Measurements from ENCODE around the gene ZNF586.

DNA sequence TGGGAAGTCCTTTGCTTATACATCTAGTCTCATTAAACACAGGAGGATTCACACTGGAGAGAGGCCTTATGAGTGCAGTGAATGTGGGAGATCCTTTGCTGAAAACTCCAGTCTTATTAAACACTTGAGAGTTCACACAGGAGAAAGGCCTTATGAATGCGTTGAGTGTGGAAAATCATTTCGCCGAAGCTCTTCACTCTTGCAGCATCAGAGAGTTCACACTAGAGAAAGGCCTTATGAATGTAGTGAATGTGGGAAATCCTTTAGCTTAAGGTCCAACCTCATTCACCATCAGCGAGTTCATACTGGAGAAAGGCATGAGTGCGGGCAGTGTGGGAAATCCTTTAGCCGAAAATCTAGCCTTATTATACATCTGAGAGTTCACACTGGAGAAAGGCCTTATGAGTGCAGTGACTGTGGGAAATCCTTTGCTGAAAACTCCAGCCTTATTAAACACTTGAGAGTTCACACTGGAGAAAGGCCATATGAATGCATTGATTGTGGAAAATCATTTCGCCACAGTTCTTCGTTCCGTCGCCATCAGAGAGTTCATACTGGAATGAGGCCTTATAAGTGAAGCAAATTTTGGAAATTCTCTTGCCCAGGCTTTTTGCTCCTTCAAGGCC lies 9.9 kb downstream of the ZNF586 start:
- TF ChIP-seq, protein P1, sequence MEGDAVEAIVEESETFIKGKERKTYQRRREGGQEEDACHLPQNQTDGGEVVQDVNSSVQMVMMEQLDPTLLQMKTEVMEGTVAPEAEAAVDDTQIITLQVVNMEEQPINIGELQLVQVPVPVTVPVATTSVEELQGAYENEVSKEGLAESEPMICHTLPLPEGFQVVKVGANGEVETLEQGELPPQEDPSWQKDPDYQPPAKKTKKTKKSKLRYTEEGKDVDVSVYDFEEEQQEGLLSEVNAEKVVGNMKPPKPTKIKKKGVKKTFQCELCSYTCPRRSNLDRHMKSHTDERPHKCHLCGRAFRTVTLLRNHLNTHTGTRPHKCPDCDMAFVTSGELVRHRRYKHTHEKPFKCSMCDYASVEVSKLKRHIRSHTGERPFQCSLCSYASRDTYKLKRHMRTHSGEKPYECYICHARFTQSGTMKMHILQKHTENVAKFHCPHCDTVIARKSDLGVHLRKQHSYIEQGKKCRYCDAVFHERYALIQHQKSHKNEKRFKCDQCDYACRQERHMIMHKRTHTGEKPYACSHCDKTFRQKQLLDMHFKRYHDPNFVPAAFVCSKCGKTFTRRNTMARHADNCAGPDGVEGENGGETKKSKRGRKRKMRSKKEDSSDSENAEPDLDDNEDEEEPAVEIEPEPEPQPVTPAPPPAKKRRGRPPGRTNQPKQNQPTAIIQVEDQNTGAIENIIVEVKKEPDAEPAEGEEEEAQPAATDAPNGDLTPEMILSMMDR (conservative IDR thresholded peaks at IDR 0.05): no peak
- no peak for TF ChIP-seq ZFX (IDR thresholded peaks at IDR 0.05)

Measured in C4-2B (cell line).